ENCODE results near the gene RAB3B.
A peak's percentile ranks its signal among the peaks of the same experiment; 100 is the strongest.

The RAB3B gene

DNA sequence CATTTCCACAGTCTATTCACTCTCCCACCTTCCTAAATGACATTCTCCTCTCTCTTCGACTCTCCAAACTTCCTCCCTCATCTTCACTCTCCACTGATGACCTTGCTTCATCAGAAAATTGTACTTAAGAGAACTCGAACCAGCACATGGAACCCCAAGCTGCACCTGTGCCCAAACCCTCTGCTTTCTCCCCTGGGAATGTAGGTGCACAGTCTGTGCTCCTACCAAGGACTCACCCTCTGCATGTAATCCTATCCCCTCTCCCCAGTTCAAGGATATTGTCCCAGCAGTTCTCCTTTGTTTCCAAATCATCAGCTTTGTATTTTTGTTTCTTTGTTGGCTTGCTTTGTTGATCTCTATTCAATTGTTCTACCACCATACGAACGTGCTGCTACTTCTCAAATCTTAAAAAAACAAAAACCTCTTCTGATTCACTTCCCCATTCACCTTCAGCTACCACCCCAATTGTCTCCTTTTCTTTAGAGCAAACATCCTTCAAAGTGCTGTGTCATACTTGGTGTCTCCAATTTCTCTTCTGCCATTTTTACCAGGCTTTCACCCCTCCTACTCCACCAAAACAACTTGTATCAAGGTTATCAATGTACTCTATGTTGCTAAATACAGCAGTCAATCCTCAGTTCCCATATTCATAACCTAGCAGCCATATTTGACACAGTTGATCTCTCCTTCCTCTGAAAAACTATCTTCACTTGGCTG, 26.8 kb downstream of the RAB3B start:
- no peaks in the 10 kb centered on the region for H3K36me3 ChIP-seq (ENCODE audit: insufficient read depth, low read length)
- no peak overlapping the region for H3K9ac ChIP-seq (ENCODE audit: insufficient read length)
- H3K27ac ChIP-seq: no peak overlapping the region
- no peak overlapping the region for H3K4me3 ChIP-seq
- H3K9me3 ChIP-seq (ENCODE audit: low read depth, low read length): no peaks in the 10 kb centered on the region
- no peak for TF ChIP-seq FOXP2 (optimal IDR thresholded peaks at IDR 0.05; ENCODE audit: control extremely low read depth, extremely low read length, insufficient read depth)
- TF ChIP-seq POLR2AphosphoS5 (IDR thresholded peaks at IDR 0.05; ENCODE audit: borderline replicate concordance, low read depth, low read length): no peak
- TF ChIP-seq EZH2 (IDR thresholded peaks at IDR 0.05): no peak
- no peak for DNase-seq (ENCODE audit: low read depth, low spot score)

DNA sequence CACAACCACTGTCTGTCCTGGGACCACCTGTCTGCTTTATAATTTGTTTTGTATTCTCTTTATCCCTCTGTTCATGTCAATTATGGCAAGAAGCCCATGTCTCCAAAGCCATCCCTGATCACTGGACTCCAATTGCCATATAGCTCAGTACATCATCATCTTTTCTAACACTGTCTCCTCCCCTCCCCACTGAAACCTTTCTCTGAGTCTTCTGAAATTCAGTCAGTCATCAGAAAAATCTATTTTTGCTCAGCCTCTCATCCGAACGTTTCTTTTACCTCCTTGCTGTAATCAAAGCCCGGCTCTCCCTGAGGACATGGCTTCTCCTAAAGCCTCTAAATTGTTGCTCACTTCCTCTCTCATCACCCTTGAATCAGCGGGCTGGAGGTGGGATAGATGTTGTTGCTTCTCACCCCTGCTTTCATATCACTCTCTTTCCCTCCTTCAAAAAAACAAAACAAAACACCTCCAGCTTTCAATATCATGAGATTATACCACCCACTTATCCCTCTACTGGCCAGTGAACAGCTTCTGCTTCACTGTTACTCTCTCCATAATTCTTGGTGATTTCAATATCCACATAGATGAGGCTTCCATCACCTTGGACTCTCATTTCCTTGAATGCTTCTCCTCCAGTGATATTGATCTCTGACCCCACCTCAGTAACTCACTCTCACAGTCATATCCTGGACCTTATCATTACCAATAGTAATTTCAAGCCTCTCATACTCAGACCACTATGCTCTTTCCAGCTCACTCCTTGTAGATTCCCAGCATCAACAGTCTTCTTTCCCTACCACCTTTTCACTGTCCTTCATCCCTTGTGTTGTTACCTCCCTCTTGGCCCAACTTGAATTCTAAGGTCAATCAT, 27.8 kb downstream of the RAB3B start:
- no peak overlapping the region for H3K27ac ChIP-seq
- H3K4me3 ChIP-seq: no peak overlapping the region
- no peaks in the 10 kb centered on the region for H3K9me3 ChIP-seq (ENCODE audit: low read depth, low read length)
- no peak overlapping the region for H3K9ac ChIP-seq (ENCODE audit: insufficient read length)
- no peaks in the 10 kb centered on the region for H3K36me3 ChIP-seq (ENCODE audit: insufficient read depth, low read length)
- DNase-seq (ENCODE audit: low read depth, low spot score): no peak
- TF ChIP-seq FOXP2 (optimal IDR thresholded peaks at IDR 0.05; ENCODE audit: control extremely low read depth, extremely low read length, insufficient read depth) (no peak), EZH2 (IDR thresholded peaks at IDR 0.05) (no peak), POLR2AphosphoS5 (IDR thresholded peaks at IDR 0.05; ENCODE audit: borderline replicate concordance, low read depth, low read length) (no peak)

DNA sequence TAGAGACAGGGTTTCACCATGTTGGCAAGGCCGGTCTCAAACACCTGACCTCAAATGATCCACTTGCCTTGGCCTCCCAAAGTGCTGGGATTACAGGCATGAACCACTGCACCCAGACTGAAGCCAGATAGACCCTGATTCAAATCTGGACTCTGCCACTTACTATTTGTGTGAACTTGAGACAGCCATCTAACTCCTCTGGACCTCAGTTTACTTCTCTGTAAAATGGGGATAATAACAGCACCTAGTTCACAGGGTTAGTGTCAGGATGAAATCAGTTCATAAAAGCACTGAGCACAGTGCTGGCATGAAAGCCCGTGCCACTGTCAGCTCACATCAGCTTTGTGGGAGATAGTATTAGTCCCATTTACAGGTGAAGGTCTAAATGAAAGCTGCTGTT, 28.5 kb downstream of the RAB3B start:
- H3K9me3 ChIP-seq (ENCODE audit: low read depth, low read length): no peaks in the 10 kb centered on the region
- H3K9ac ChIP-seq (ENCODE audit: insufficient read length): no peak overlapping the region
- no peaks in the 10 kb centered on the region for H3K36me3 ChIP-seq (ENCODE audit: insufficient read depth, low read length)
- no peak for TF ChIP-seq FOXP2 (optimal IDR thresholded peaks at IDR 0.05; ENCODE audit: control extremely low read depth, extremely low read length, insufficient read depth)
- no peak for TF ChIP-seq EZH2 (IDR thresholded peaks at IDR 0.05)
- TF ChIP-seq POLR2AphosphoS5 (IDR thresholded peaks at IDR 0.05; ENCODE audit: borderline replicate concordance, low read depth, low read length): no peak
- H3K4me3 ChIP-seq: no peak overlapping the region
- no peak overlapping the region for H3K27ac ChIP-seq
- no peak for DNase-seq (ENCODE audit: low read depth, low spot score)

DNA sequence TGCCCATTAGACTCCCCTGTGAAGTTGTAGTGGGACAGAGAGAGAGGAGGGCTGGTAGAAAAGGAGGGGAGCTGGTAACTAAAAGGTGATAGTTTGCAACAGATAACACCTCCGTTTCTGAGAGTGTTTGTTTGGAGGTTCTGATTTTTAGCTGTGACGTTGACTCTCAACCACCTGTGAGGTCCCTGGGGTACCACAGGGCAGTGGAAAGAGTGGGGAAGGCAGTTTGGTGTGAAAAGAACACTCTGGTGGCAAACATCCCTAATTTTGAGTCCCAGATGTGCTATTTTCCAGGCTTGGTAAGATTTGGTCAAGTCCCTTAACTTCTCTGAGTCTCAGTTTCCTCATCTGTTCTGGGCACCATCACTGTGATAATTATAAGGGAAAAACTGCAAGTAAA, 29.3 kb downstream of the RAB3B start:
- no peak overlapping the region for H3K27ac ChIP-seq
- H3K9me3 ChIP-seq (ENCODE audit: low read depth, low read length): no peaks in the 10 kb centered on the region
- no peak for TF ChIP-seq POLR2AphosphoS5 (IDR thresholded peaks at IDR 0.05; ENCODE audit: borderline replicate concordance, low read depth, low read length)
- no peak for TF ChIP-seq EZH2 (IDR thresholded peaks at IDR 0.05)
- no peak for TF ChIP-seq FOXP2 (optimal IDR thresholded peaks at IDR 0.05; ENCODE audit: control extremely low read depth, extremely low read length, insufficient read depth)
- DNase-seq (ENCODE audit: low read depth, low spot score): no peak
- H3K36me3 ChIP-seq (ENCODE audit: insufficient read depth, low read length): no peaks in the 10 kb centered on the region
- H3K9ac ChIP-seq (ENCODE audit: insufficient read length): no peak overlapping the region
- no peak overlapping the region for H3K4me3 ChIP-seq

DNA sequence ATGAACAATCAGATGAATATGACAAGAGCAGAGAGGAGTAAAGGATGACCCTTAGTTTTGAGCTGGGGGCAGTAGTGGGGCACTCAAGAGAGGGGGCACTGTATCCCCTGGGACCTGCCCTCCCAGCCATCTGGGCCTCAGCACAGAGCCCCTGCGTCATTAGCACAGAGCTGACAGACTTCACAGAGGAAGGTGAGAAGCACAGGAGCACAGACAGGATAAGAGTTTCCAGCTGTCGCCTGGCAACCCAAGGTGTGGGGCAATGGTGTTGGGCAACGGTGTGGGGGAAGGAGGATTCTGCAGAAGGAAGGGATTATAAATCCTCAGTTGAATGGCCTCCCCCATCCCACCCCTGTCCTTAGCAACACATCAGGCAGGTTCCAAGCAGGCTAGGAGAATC, 30.2 kb downstream of the RAB3B start:
- TF ChIP-seq POLR2AphosphoS5 (IDR thresholded peaks at IDR 0.05; ENCODE audit: borderline replicate concordance, low read depth, low read length) (no peak), EZH2 (IDR thresholded peaks at IDR 0.05) (no peak), FOXP2 (optimal IDR thresholded peaks at IDR 0.05; ENCODE audit: control extremely low read depth, extremely low read length, insufficient read depth) (no peak)
- Histone ChIP-seq H3K4me3 (no peak overlapping the region), H3K9me3 (ENCODE audit: low read depth, low read length) (no peaks in the 10 kb centered on the region), H3K9ac (ENCODE audit: insufficient read length) (no peak overlapping the region), H3K27ac (no peak overlapping the region), H3K36me3 (ENCODE audit: insufficient read depth, low read length) (no peaks in the 10 kb centered on the region)
- no peak for DNase-seq (ENCODE audit: low read depth, low spot score)

DNA sequence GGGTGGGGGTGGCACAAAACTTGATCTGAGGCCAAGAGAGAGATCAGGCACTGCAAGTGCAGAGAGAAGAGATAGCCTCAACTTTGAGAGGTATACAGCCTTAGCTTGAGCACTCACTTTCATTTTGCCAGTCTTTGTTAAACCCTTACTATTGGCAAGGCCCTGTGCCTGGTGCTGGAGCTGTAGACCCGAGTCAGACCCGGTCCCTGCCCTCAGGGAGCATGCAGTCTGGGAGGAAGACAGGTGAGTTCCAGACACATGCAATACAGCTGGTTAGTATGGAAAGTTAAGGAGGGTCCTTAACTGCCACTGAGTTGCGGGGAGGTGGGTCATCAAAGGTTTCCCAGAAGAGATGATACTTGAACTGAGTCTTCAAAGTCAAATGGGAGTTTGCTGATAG, 31.7 kb downstream of the RAB3B start:
- Histone ChIP-seq H3K9ac (ENCODE audit: insufficient read length) (no peak overlapping the region), H3K9me3 (ENCODE audit: low read depth, low read length) (no peaks in the 10 kb centered on the region), H3K4me3 (no peak overlapping the region), H3K36me3 (ENCODE audit: insufficient read depth, low read length) (no peaks in the 10 kb centered on the region), H3K27ac (no peak overlapping the region)
- no peak for DNase-seq (ENCODE audit: low read depth, low spot score)
- no peak for TF ChIP-seq POLR2AphosphoS5 (IDR thresholded peaks at IDR 0.05; ENCODE audit: borderline replicate concordance, low read depth, low read length)
- no peak for TF ChIP-seq FOXP2 (optimal IDR thresholded peaks at IDR 0.05; ENCODE audit: control extremely low read depth, extremely low read length, insufficient read depth)
- TF ChIP-seq EZH2 (IDR thresholded peaks at IDR 0.05): no peak

DNA sequence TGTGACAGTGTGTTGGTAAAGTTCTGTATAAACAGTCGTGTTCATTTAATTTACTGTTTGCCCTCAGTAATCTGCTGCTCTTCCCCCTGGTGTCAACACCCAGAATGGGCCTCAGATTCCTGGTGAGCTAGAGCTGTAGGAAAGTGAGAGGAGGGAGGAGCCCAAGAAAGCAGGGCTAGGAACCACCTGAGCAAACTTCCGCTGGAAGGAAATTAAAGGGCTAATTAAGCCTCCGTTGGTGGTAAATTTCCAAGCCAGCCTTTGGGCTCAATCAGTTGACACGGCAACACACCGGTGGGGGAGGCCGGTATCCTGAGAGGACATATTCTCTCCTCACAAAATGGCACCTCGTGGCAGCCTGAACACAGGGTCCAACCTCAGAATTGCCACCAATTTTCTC, 32.9 kb downstream of the RAB3B start:
- Histone ChIP-seq H3K27ac (peak overlapping the region; percentile 87), H3K9me3 (ENCODE audit: low read depth, low read length) (no peaks in the 10 kb centered on the region), H3K9ac (ENCODE audit: insufficient read length) (no peak overlapping the region), H3K4me3 (peak overlapping the region; percentile 57), H3K36me3 (ENCODE audit: insufficient read depth, low read length) (no peaks in the 10 kb centered on the region)
- TF ChIP-seq POLR2AphosphoS5 (IDR thresholded peaks at IDR 0.05; ENCODE audit: borderline replicate concordance, low read depth, low read length): no peak
- TF ChIP-seq FOXP2 (optimal IDR thresholded peaks at IDR 0.05; ENCODE audit: control extremely low read depth, extremely low read length, insufficient read depth): peak; percentile 36
- DNase-seq (ENCODE audit: low read depth, low spot score): no peak

Measured in SK-N-MC (cell line).